Measurements from ENCODE around the gene PILRA.
"Not testable (repeated sequence)": the region's sequence is repeated elsewhere in the genome, so short reads cannot be mapped to it uniquely, and the experiment has no call there.

The PILRA gene

DNA sequence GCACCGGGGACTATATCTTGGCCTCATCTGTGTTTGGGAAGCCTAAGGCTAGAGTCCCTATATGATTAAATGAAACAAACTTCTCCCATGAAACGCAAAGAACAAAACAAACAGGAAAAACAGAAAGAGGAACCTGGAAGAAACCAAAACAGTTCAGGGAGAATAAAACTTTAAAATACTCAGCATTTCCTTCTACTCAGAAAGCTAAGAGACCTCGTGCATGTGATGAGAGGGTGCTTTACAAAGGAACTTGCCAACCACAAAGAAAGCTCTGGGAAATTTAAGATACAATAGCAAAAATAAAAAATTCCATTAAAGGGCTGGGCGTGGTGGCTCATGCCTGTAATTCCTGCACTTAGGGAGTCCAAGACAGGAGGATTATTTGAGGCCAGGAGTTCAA, 6.9 kb downstream of the PILRA start:
- no peak for DNase-seq (ENCODE audit: low read depth)

DNA sequence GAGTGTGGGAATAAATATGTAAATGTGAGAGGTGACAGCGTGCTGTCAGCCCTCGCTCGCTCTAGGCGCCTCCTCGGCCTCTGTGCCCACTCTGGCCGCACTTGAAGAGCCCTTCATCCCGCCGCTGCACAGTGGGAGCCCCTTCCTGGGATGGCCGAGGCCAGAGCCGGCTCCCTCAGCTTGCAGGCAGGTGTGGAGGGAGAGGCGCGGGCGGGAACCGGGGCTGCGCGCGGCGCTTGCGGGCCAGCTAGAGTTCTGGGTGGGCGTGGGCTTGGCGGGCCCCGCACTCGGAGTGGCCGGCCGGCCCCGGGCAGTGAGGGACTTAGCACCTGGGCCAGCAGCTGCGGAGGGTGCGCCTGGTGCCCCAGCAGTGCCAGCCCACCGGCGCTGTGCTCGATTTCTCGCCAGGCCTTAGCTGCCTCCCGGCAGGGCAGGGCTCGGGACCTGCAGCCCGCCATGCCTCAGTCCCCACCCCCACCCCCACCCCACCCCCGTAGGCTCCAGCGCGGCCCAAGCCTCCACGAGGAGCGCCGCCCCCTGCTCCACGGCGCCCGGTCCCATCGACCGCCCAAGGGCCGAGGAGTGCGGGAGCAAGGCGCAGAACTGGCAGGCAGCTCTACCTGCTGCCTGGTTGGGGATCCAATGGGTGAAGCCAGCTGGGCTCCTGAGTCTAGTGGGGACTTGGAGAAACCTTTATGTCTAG, 8.4 kb downstream of the PILRA start:
- not testable (repeated sequence) for DNase-seq (ENCODE audit: low read depth)

DNA sequence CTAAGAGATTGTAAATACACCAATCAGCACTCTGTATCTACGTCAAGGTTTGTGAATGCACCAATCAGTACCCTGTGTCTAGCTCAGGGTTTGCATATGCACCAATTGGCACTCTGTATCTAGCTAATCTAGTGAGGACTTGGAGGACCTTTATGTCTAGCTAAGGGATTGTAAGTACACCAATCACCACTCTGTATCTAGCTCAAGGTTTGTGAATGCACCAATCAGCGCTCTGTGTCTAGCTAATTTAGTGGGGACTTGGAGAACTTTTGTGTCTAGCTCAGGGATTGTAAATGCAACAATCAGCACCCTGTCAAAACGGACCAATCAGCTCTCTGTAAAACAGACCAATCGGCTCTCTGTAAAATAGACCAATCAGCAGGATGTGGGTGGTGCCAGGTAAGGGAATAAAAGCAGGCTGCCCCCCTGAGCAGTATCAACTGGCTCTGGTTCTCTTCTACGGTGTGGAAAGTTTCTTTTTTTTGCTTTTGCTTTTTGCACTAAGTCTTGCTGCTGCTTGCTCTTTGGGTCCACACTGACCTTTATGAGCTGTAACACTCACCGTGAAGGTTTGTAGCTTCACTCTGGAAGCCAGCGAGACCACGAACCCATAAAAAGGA, 9.1 kb downstream of the PILRA start:
- not testable (repeated sequence) for DNase-seq (ENCODE audit: low read depth)

DNA sequence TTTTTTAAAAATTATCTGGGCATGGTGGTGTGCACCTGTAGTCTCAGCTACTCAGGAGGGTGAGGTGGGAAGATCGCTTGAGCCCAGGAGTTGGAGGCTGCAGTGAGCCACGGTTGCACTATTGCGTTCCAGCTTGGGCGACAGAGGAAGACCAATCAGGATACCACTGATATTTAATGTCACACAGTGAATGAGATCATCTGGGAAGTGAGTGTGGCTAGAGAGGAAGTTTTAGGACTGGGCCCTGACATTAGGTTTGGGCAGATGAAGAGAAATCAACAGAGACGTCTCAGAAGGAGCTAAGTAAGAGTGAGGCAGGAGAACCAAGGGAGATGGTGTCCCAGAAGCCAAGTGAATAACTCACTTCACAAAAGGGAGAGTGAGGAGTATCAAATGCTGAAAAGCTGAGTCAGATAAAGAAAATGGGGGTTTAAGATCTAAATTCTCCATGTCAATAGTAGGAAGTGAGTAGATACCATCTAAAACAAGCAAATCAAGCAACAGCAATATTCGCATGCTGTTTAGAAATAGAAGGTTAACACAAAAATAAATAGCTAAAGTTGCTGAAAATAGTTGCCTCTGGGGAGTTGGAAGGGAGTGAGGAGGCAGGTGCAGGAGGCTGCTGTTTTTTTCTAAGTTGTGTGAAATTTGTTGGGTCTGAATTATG, 11.5 kb downstream of the PILRA start:
- DNase-seq (ENCODE audit: low read depth), result no peak

DNA sequence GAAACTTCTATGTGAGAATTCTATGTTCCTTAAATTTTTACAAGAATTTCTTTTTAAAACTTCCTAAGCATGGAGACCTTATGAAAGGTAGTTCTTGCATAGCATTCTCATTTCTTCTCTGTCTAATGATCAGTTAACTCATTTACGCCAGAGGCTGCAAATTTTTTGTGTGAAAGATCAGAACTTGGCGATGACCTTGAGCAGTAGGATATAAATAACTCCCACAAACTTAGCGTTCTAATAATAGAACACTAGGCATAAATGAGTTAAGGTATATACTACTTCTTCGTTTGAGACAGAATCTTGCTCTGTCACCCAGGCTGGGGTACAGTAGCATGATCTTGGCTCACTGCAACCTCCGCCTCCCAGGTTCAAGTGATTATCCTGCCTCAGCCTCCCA, 13.7 kb downstream of the PILRA start:
- no peak for DNase-seq (ENCODE audit: low read depth)

DNA sequence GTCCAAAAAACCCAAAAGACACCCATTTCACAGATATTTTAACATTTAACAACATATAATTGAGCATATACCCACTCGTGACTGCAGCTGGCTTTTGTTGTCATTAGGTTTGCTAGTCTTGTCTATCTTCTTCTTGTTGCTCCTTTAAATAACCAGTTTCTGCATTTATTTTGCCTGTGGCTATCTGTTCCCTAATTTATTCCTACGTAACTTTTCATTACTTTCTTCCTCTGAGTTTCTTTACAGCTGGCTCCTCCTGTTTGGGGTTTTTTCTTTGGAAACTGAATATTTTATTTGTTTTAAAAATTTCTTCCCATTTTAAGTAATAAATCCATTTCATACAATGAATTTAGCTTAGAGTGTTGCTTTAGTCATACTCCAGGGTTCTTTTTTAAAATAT, 14.4 kb downstream of the PILRA start:
- DNase-seq (ENCODE audit: low read depth), result no peak

DNA sequence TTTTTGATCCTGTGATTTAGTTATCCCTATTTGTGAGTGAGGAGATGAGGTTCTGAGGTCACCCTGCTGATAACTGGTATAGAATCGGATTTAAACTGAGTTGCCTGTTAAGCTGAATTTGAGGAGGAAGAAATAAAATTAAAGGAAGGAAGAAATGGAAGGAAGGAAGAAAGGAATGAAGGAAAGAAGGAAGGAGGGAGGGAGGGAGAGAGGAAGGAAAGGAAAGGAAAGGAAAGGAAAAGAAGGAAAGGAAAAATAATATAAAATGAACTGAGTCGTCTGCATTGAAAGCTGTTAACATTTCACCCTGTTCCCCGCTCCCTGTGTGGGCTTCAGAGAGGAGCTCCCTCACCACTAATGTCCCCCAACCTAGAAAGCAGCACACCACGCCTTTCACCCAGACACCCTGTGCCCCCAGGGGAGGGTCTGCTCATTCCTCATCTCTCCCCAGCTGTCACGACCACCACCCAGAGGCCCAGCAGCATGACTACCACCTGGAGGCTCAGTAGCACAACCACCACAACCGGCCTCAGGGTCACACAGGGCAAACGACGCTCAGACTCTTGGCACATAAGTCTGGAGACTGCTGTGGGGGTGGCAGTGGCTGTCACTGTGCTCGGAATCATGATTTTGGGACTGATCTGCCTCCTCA, 16.3 kb downstream of the PILRA start:
- DNase-seq (ENCODE audit: low read depth), result no peak

DNA sequence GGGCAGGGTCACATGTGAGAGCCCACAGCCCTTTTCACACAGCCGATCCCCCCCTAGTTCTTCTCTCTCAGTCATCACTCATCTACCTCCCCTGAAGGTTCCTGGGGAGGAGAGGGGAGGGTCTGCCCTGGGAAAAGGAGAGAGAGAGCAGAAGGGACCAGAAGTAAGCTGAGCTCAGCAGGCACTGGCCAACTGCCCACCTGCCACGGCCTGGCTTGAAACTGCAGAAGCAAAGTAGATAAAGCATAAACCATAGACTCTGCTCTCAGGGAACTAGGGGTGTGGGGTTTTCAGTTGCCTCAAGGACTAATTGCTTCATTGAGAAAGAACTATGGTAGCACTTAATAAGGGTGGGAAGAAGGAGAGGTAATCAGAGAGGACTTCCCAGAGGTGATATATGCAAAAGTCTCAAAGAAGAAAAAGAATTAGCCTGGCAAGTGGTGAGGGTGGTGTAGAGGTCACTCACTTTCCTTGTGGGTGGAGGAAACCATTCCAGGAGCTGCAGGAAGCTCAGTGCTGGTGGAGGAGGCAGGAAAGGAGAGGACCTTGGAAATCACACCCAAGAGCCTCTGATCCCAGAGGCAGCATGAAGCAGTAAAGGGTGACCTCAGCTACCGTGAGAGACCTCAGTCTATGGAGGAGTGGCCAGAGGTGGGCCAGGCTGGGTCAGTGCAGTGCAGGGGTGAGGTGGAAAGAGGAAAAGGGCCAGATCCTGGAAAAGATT, 17.2 kb downstream of the PILRA start:
- DNase-seq (ENCODE audit: low read depth), result no peak

DNA sequence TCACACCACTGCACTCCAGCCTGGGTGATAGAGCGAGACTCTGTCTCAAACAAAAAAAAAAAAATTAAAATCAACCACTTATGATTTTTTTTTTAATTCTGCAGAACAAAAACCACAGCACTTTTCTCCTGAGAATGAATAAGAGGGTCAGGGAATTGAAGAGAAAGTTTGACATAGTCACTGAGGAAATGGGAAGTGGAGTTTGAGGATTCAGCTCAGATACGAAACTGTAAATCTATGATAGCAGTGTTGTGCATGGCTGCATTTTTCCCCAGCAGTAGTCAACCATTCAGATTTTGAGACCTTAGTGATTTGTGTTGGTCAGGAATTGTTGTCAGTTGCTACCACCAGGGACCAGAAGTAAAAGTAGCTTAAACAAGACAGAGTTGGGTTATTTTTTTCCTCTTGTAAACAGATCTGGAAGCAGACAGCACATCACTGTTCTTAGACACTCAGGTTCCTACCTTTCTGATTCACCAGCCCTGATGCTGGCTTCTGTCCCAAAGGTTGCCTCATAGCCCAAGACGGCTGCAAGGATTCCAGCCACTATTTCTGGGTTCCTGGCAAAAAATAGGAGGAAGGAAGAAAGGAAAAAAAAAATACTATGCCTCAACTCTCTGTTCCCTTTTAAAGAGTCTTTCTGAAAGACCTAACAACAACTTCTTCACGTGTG, 20.1 kb downstream of the PILRA start:
- DNase-seq (ENCODE audit: low read depth), result no peak

DNA sequence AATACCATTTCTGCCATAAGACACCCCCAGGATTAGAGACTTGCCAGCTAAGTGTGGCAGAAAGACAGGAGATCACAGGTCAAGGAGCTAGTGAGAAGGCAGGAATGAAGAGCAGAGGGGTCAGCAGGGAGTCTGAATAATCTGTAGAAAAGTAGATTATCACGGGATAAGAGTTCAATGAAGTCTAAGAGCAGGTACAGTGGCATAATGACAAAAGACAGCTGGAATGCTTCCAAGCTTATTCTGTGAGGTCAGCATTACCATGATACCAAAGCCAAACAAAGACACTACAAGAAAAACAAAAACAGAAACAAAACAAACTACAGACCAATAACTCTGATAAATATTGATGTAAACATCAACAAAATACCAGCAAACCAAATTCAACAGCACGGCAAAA, 20.8 kb downstream of the PILRA start:
- DNase-seq (ENCODE audit: low read depth), result no peak

DNA sequence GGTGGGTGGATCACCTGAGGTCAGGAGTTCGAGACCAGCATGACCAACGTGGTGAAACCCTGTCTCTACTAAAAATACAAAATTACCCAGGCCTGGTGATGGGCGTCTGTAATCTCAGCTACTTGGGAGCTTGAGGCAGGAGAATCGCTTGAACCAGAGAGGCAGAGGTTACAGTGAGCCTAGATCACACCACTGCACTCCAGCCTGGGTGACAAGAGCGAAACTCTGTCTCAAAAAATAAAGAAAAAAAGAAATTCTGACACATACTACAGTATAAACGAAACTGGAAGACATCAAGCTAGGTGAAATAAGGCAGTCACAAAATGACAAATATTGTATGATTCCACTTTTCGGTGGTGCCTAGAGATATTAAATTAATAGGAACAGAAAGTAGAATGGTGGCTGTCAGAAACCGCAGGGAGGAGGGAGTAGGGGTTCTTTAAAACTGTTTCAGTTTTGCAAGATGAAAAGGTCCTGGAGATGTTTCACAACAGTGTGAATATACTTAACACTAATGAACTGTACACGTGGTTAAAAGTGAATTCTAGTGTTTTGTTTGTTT, 23.2 kb downstream of the PILRA start:
- no peak for DNase-seq (ENCODE audit: low read depth)

DNA sequence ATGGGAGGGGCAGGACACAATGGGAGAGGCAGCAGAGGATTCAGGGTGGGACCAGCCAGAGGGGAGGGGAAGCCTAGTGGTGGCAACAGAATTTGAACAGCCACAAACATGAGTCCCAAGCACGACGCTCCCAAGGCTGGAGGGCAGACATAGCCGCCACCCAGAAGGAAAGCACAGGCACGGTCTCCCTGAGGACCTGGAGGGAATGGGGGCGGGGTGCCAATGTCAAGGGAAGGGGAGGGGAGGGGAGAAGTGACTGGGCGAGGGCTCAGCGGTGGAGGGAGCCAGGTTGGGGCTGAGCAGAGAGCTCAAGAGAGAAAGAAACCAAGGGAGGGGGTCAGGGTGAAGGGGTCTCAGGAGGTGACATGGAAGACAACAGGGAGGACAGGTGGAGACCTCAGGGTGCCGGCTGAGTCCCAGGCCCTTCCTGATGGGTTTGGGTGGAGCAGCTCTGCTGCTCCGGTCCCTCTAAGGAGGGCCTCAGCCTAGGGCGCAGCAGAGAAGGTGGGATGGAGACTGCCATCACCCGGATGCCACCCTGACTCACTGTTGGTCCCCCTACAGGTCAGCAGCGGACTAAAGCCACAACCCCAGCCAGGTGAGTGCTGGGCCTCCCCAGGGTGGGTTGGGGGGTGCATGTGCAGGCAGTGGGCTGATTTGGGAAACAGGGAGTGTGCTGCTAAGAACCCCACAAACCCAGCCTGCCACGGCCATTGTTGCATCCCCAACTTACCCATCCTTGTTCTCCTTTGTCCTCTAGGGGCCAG, 24.2 kb downstream of the PILRA start:
- no peak for DNase-seq (ENCODE audit: low read depth)

DNA sequence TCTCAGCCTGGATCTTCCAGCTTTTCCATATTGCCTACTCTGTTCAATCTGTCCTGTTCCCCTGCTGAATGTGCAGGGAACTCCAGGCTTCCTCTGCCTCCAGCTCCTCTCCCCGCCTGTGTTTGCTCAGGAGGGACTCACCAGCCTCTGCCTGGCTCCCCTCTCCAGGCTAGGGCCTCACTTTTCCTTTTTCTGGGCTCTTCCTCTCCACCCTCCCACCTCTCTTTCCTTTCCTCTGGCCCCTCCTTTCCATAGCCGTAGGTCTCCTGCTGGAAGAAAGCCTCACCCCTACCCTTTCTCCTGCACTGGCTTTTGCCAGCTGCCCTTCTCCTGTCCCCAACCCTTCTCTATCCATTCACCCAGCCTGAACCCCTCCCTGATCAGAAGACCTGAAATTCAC, 25.0 kb downstream of the PILRA start:
- DNase-seq (ENCODE audit: low read depth), result no peak

DNA sequence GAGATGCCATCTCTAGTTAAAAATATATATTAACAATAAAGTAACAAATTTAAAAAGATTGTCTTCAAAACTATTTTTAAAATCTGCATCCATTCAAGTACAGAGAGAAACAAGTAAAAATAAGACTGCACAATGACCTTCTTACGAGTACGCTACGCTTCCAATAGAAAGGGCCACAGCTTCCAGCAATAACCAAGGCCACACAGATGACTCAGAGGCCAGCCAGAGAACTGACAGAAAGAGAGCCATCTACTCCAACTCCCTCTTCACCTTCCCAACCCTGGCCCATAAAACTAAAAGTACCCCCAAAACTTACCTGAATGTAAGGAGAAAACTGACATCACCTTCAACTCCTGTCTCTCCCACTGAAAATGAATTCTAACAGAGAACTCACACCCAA, 26.8 kb downstream of the PILRA start:
- DNase-seq (ENCODE audit: low read depth), result no peak

DNA sequence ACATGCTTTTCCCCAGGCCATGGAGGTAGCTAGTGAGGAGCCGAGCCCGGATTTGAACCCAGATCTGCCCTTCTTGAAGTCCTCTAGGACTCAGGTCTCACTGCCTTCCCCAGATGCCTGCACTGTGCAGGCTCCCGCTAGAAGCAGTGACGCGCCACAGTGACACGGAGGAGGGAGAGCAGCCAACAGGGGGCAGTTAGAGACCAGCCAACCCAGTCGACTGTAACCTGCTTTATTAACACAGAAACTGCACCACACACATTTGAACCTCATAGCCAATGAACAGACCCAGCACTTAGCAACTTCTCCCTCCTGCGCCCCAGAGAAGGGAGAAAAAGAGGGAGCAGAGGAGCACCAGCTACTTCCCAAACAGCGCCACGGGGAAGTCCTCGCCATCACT, 27.4 kb downstream of the PILRA start:
- DNase-seq (ENCODE audit: low read depth), result no peak

DNA sequence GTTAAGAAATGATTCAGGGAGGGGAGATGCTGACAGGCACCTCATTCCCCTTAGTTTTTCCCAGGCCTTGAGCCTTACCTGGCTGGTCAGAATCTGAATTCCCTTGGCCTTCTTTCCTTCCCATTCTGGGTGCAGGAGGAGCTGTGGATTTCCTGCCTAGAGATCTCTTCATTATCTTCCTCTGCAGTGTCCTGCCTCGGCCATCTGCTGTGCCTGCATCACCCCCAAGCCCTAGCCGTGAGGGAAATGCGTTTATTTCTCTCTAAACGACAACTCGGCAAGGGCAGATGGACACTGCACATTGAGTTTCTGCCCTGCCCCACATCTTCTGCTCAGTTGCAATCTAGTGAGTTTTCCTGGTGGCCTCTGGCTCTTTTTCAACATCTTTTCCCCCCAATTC, 28.5 kb downstream of the PILRA start:
- DNase-seq (ENCODE audit: low read depth), result no peak

DNA sequence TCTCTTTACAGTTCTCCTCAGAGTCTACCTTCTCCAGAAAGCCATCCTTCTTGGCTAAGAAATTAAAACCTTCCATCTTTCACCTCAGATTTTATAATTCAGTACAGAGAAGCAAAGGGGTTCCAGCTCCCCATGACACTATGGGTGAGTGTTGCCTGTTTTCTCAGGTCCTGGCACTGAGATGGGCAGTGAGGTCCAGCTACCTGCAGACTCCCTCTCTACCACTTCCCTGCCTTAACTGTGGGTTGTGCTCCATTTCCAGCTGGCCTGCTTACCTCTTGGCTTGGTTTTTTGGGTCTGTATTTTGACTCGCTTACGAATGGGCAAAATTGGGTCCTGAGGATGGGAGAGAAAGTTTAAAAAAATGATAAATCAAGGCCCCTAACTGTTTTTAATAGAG, 29.0 kb downstream of the PILRA start:
- no peak for DNase-seq (ENCODE audit: low read depth)

DNA sequence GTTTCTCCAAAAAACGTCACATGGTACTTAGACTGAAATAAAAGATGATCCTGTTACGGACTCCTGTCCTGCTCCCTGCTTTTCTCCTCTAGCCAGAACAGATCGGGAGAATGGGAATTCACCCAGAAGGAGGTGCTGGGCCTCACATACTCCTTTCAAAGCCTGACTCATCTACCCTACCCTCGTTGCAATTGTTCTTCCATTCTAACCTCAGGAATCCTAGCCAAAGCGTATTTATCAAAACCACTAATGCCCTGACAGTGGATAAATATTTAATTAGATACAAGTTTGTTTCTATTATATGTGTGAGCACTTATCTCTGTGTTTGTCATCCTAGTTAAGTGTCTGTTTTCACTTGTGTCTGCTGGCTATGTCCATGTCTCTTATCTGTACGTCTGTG, 33.5 kb downstream of the PILRA start:
- DNase-seq (ENCODE audit: low read depth), result no peak

DNA sequence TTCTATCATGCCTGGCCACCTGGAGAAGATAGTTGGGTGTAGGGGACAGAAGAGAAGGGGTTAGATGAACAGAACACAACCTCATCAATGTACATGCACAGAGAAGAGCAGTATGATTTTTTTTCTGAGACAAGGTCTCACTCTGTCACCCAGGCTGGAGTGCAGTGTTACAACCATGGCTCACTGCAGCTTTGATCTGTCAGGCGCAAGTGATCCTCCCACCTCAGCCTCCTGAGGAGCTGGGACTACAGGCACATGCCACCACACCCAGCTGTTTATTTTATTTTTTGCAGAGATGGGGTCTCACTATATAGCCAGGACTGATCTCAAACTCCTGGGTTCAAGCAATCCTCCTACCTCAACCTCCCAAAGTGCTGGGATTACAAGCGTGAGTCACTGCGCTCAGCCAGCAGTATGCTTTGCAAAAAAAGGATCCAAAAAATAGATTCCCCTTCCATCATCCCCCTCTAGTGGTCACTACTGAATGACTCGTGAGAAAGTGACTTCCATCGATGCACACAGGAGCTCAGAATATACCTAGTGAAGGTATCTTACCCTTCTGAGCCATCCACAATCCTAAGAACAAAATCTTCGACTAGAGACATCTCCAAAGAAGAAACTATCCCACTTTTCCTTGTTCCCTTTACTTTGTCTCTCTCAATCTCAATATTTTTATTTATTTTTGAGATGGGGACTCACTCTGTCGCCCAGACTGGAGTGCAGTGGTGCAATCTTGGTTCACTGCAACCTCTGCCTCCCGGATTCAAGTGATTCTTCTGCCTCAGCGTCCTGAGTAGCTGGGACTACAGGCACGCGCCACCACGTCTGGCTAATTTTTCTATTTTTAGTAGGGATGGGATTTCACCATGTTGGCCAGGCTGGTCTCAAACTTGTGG, 34.2 kb downstream of the PILRA start:
- peak; percentile 34 for DNase-seq (ENCODE audit: low read depth)

DNA sequence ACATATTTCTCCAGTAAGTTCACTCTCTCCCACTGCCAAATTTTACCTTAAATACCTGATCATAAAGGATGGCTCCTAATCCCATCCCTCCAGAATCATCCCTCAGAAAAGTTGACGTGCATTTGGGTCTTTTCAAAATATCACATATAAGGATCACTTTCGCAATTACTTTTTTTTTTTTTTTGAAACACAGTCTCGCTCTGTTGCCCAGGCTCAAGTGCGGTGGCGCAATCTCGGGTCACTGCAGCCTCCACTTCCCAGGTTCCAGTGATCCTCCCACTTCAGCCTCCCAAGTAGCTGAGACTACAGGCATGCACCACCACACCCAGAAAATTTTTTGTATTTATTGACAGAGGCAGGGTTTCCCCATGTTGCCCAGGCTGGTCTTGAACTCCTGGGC, 37.8 kb downstream of the PILRA start:
- DNase-seq (ENCODE audit: low read depth), result no peak

All from HS-5 (cell line).